ENCODE results near the gene FAM240A.
"Not testable (repeated sequence)": the region's sequence is repeated elsewhere in the genome, so short reads cannot be mapped to it uniquely, and the experiment has no call there.

FAM240A gene

GRCh38 chr3:46612324-46612723 lies at the start of gene FAM240A:
Gene FAM240A (plus strand): TSS chr3:46612525. CDS start chr3:46612684, 159 bp downstream.
- no peak for DNase-seq (ENCODE audit: low read depth in 2 of 2)

GRCh38 chr3:46564190-46565021 lies 47.9 kb upstream of the FAM240A start:
- DNase-seq (ENCODE audit: low read depth in 2 of 2) = no peak

GRCh38 chr3:46565077-46565476 lies 47.2 kb upstream of the FAM240A start:
- DNase-seq (ENCODE audit: low read depth in 2 of 2) = no peak

GRCh38 chr3:46565607-46566039 lies 46.7 kb upstream of the FAM240A start:
- DNase-seq (ENCODE audit: low read depth in 2 of 2) = no peak

- DNase-seq (ENCODE audit: low read depth in 2 of 2) = no peak
Observed at GRCh38 chr3:46566040-46566641, 46.2 kb upstream of the FAM240A start, which contains the start of gene LRRC2. Gene LRRC2 (minus strand): TSS chr3:46566302. CDS start chr3:46551591, 14,711 bp downstream.

GRCh38 chr3:46571684-46572083 lies 40.6 kb upstream of the FAM240A start:
- no peak for DNase-seq (ENCODE audit: low read depth in 2 of 2)

- DNase-seq (ENCODE audit: low read depth in 2 of 2) = no peak
Observed at GRCh38 chr3:46573701-46574100, 38.6 kb upstream of the FAM240A start.

- no peak for DNase-seq (ENCODE audit: low read depth in 2 of 2)
Observed at GRCh38 chr3:46574243-46574646, 38.1 kb upstream of the FAM240A start.

GRCh38 chr3:46574881-46575576 lies 37.3 kb upstream of the FAM240A start:
- DNase-seq (ENCODE audit: low read depth in 2 of 2) = no peak

- DNase-seq (ENCODE audit: low read depth in 2 of 2) = no peak
Observed at GRCh38 chr3:46575577-46576222, 36.6 kb upstream of the FAM240A start.

GRCh38 chr3:46576386-46576785 lies 35.9 kb upstream of the FAM240A start:
- DNase-seq (ENCODE audit: low read depth in 2 of 2) = no peak

- DNase-seq (ENCODE audit: low read depth in 2 of 2) = no peak
Observed at GRCh38 chr3:46576879-46577278, 35.4 kb upstream of the FAM240A start.

GRCh38 chr3:46577580-46578249 lies 34.6 kb upstream of the FAM240A start:
- DNase-seq (ENCODE audit: low read depth in 2 of 2) = not testable (repeated sequence)

- no peak for DNase-seq (ENCODE audit: low read depth in 2 of 2)
Observed at GRCh38 chr3:46578973-46579755, 33.2 kb upstream of the FAM240A start.

GRCh38 chr3:46579756-46580286 lies 32.5 kb upstream of the FAM240A start:
- DNase-seq (ENCODE audit: low read depth in 2 of 2) = no peak

GRCh38 chr3:46580675-46581074 lies 31.6 kb upstream of the FAM240A start:
- no peak for DNase-seq (ENCODE audit: low read depth in 2 of 2)

- DNase-seq (ENCODE audit: low read depth in 2 of 2) = no peak
Observed at GRCh38 chr3:46584598-46585467, 27.5 kb upstream of the FAM240A start.

- no peak for DNase-seq (ENCODE audit: low read depth in 2 of 2)
Observed at GRCh38 chr3:46585799-46586693, 26.3 kb upstream of the FAM240A start.

Data from stimulated activated CD8-positive, alpha-beta memory T cell treated with anti-CD3 and anti-CD28 coated beads, Interleukin-15, amount 100 ng/mL, for 48 hours (primary cell).